H1 (cell line): ENCODE results near the gene TMLHE. TPM values are rescaled to one million over a fixed set of nuclear protein-coding genes. Genes with fewer than 3 reads are reported as not detected.

ENCODE experiments used
- CHD7 ChIP-seq: fragments of 300-600 bp; sonication (generic); IDR thresholded peaks from 2 replicates; pipeline ENCODE4 v1.7.1; 2012; ENCODE audit warnings: low read length, moderate library complexity, mild to moderate bottlenecking, inconsistent platforms; ENCODE audit not compliant: insufficient replicate concordance
- EP300 ChIP-seq, 2 experiments: IDR thresholded peaks; 1 replicate in 1 of 2; 2 replicates in 1 of 2; pipeline ENCODE4 v1.6.1; 2011 to 2012; ENCODE audit warnings: low read depth in 2 of 2, low read length in 2 of 2, mild to moderate bottlenecking in 2 of 2, borderline replicate concordance in 1 of 2, inconsistent platforms in 1 of 2, moderate library complexity in 1 of 2
- HDAC2 ChIP-seq, 2 experiments: fragments of 300-600 bp in 1 of 2; sonication (generic) in 1 of 2; IDR thresholded peaks; 2 replicates each; pipeline ENCODE4 v1.6.1; 2011 to 2012; ENCODE audit warnings: low read depth in 2 of 2, low read length in 2 of 2, mild to moderate bottlenecking in 2 of 2, moderate library complexity in 2 of 2, borderline replicate concordance in 1 of 2, inconsistent platforms in 1 of 2
- POLR2AphosphoS5 ChIP-seq: IDR thresholded peaks from 2 replicates; pipeline ENCODE4 v1.6.1; 2011; ENCODE audit warnings: low read depth, low read length
- RBBP5 ChIP-seq: IDR thresholded peaks from 2 replicates; pipeline ENCODE4 v1.7.1; 2012; ENCODE audit warnings: low read depth, mild to moderate bottlenecking, inconsistent platforms, low read length, moderate library complexity, borderline replicate concordance
- RXRA ChIP-seq: IDR thresholded peaks from 2 replicates; pipeline ENCODE4 v1.6.1; 2011; ENCODE audit warnings: low read depth, mild to moderate bottlenecking, low read length, moderate library complexity; ENCODE audit not compliant: insufficient read depth
- polyA plus RNA-seq, 7 experiments: library from polyadenylated mRNA; depleted of rRNA in 3 of 7; stranded (reverse) in 5 of 7; unstranded in 2 of 7; fragments of >200 nt in 5 of 7; fragments of 200-250 nt in 2 of 7; gene quantifications; 1 replicate in 5 of 7; 2 replicates in 1 of 7; 4 replicates in 1 of 7; pipeline versions ENCODE4 v1.2.1 to v1.2.3, GENCODE V29; 2011 to 2013; ENCODE audit warnings: missing spikeins in 2 of 7, mixed read lengths in 2 of 7
- total RNA-seq: library from RNA; stranded (reverse); fragmentation: NEBNext Ultra II Directional; extraction: Animal tissue kit (Norgen Biotek cat#: 25700); gene quantifications from 2 replicates; pipeline ENCODE4 v1.2.1, GENCODE V29; 2021

The TMLHE gene
- total and polyA plus RNA-seq, 2 of the 8 experiments (the other 6 are each of a cell fraction or from before 2014, with no cell fraction given) = 9.1 to 10.3 TPM

- no peak for TF ChIP-seq CHD7
- no peak for TF ChIP-seq HDAC2 (IDR thresholded peaks at IDR 0.05; ENCODE audit: borderline replicate concordance in 1 of 2, low read depth in 2 of 2, low read length in 2 of 2)
- no peak for TF ChIP-seq EP300 (IDR thresholded peaks at IDR 0.05; ENCODE audit: borderline replicate concordance in 1 of 2, low read depth in 2 of 2, low read length in 2 of 2)
- no peak for TF ChIP-seq RBBP5
- no peak for TF ChIP-seq RXRA
- no peak for TF ChIP-seq POLR2AphosphoS5
Measured at GRCh38 chrX:155615938-155616337, 3.2 kb upstream of the TMLHE start (continued).
